Measurements from ENCODE around the gene TBX3.
A peak's percentile ranks its signal among the peaks of the same experiment; 100 is the strongest.

The TBX3 gene

DNA sequence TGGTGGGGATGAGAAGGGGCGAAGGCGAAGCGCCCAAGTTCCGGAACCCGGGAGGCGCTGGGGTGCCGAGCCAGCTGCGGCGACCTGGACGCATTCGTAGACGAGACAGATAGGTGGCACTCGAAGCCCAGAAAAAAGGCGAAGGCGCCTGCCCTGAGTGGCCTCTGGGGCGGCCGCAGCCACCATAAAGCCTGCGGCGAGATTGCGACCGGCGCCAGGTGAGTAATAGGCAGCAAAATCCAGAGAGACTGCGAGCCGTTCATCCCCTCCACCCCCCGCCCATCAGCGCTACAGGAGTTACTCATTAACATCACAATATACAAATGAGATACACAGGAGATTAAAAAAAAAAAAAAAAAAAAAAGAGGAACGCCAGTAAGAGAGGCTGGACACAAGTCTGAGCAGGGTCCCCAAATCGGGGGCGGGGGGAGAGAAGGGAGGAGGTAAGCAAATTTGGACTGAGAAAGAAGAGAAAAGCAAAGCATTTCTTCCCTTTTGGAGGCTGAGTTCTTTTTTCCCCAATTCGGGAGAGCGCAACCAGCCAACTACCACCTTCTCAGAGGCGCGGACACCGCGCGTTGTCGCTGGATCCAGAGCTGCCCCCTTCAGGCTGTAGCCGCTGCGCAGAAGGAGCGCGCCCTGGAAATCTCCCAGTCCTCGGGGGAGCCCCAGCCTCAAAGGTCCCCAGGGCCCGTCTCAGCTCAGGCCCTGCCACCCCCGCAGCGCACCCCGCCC is 15.7 kb downstream of the TBX3 start:
- peak; percentile 90 for DNase-seq (ENCODE audit: low spot score)

DNA sequence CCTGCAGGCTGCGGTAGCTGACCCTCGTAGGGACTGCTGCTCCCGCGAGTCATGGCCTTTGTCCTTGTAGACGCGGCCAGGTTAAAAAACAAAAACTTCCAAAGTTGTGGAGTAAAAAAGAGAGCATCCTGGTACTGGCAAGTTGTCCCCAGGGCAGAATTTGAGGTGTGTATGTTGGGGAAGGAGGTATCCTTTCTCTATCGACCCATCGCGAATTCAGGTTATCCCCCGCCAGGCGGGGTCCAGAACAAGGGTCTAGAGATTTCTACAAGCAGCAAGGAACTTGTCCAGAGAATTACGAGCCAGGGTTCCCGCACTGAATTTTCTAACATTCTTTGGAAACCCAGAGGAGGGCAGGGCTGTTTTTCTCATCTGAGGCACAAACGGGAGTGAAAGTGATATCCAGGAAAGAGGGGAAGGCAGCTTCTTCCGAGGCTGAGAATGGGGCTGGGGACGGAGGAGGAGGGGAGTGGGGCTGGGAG is 16.3 kb downstream of the TBX3 start:
- DNase-seq (ENCODE audit: low spot score), result no peak

DNA sequence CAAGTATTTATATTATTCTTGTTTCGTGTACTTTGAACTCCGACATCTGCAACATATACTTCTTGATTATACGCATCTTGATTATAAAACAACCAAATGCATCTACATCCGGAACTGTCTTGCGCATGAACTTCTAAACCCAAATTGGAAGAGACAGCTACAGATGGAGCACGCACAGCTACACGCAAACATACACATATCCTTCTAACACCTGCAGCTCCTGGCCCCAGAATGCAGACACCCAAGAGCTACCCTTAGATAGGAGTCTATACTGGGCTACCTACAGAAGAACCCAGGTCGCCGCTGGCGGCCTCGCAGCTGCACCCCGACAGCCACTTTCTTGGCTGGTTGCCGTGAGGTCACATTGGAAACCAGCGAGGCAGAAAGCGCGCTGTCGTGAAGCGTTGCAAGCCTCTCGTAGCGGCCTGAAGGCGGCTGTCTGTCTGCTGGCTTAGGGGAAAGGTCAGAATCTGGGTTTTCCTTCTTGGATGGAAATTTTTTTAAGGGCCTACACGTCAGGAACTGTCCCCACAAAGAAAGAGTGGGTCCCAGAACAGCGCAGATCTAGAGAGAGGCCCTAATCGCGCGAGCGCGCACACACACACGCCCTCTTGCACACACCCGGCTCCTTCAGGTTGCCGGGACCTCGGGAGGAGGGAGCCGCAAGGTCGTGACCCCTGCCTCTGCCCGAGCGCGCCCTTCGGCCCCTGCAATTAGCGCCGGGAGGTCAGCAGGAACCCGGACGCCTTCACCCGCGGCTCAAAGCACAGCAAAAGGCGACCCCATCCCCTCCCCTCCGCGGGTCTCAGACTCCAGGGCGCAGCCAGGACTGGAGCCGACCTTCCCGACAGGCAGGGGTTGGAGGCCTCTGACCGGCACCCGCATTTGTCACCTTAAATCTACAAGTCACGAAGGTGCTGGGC is 17.0 kb downstream of the TBX3 start:
- DNase-seq (ENCODE audit: low spot score), result no peak

DNA sequence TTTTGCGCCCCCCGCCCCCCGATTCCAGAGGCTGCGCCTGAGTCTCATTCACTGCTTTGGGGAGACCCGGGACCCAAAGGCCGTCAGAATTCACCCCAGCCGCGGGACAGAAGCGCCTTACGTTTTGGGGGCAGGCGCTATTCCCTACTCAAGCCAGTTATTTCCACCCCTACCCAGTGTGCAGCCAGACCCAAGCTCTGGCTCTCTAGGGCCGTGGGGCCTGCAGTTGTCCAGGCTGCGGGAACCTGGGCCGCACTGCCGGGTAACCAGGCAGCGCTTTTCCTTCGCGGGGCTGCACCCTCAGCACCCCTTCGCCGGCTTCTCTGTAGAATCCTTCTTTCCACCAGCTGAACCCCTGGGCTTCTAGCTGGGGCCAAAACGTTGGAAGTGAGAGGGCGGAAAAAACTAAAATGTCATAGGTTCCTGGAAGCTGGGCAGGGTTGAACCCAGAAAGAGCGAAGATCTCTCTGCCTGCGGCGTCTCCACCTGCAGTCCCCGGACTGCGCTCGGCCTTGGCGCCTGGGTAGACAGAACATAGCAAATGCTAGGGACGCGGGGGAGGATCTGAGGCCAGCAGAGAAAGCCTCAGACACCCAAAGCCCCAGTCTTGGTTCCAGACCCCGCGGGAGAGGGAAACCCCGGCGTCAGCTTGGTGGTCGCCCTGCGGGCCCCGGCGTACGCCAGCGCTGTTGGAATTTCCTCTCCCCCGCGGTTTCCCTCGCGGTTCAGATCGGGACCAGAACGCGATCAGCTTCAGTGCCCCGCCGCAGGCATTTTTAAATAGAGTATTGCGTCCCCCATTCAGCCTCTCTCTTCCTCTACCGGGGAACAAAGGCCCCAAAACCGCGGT is 18.3 kb downstream of the TBX3 start:
- no peak for DNase-seq (ENCODE audit: low spot score)

DNA sequence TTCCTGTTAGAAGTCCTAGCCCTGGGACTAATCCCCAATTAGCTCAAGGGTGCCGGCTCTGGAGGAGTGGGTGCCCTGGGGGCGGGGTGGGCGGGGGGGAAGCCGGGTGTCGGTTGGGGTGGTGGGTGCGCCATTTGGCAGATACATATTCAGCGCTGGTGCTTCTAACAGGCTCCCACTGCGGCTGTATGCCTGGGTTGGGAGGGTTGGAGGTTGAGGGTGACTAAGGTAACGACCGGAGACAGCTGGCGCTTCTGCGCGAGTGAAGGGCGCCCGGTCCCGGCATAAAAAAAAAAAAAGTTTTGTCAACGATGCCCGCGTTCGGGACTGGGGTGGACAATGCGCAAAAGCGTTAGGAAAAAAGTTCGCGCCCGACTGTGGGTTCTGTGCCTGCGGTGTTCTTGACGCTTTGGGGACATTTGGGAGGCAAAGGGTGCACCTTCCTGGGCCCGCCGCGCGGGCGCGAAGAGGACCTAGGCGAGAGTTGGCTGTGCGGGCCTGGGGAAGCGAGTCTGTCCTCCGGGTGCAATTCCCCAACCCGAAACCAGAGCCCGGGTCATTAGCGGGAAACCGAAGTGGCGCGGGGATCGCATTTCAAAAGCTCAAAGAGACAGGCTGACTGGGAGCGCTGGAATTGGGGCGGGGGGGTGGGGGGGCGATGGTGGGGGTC is 19.2 kb downstream of the TBX3 start:
- no peak for DNase-seq (ENCODE audit: low spot score)

DNA sequence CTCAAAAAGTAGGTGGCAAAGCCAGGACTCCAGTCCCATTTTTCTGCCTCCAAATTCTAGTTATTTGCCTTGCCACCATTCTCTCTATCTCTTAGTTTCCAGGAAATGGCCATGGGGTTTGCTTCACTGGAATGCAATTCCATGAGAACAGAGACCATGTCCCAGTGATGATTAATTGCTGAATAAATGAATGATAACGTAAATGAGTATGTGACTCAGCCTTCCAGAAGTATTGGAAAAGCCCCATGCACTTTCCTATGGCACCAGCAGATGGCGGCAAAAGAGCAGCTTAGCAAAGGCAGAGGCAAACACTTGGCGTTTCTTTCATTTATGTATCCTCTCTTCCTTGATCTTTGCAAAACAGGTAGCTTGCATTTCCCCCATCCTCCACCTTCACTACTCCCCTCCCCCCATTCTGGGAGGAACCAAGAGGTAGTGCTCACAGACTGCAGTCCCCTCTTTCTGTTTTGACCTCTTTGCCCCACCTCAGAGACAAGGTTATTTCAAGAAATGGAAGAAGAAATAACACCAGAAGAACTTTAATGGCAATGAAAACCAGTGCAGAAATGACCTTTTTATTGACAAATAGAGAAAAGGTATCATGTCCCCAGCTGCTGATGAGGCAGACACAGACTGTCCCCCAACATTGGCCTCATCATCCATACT is 21.3 kb downstream of the TBX3 start:
- DNase-seq (ENCODE audit: low spot score), result peak; percentile 80

DNA sequence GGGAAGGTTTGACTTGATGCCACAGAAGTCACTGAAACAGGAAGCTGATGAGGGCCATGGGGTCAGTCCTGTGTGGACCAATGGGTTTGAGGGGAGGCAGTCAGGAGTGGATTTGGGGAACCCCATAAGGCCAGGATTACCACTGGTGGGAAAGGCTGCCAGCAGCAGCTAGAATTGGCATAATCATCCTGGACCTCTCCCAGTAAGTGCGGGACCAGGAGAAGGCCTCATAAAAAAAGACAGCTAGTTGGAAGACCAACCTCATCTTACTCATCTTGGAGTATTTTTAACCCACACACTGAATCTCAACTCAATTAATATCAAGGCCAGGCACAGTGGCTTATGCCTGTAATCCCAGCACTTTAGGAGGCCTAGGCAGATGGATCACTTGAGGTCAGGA is 22.7 kb downstream of the TBX3 start:
- no peak for DNase-seq (ENCODE audit: low spot score)

DNA sequence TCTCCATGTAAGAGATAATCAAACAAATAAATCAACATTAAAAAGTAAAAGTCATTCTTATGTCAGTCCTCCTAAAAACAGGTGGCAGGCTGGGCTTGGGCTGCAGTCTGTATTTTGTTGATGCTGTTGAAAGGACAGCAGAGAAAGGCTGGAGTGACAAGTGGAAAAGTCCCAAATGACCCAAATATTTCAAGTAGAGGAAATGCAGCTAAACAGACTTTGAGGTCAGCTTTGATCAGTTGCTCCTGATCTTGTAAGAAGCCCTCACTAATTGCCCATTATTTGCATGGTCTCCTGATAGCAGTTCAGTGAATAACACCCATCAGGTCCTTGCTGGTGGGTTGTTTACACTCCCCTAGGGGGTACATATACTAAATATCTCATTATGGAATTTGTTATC is 24.9 kb downstream of the TBX3 start:
- DNase-seq (ENCODE audit: low spot score), result no peak

DNA sequence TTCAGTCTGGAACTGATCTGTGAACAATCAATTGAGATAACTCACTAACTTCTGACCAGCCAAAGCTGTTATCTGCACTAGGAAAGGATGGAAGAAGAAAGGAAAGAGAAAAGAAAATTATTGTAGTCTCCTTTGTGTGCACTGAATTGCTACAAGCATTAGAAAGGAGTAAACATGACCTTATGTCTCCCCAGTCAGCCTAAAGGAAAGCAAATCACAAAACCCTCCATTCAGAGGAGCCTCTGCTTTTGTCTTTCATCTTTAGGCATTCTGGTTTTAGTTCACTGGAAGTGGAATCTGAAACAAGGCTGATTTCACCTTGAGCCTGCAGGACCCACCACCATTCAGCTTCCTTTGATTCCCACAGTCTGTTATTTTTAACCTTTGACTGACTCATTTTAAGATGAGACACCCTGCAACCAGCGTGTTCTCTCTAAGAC is 26.0 kb downstream of the TBX3 start:
- DNase-seq (ENCODE audit: low spot score), result no peak

DNA sequence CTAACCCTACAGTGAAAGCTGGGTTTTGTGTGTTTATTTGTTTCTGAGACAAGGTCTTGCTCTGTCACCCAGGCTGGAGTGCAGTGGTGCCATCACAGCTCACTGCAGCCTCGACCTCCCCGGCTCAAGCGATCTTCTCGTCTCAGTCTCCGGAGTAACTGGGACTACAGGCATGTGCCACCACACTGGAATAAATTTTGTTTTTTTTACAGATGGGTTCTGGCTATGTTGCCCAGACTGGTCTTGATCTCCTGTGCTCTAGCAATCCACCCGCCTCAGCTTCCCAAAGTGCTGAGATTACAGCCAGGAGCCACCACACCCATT is 26.4 kb downstream of the TBX3 start:
- DNase-seq (ENCODE audit: low spot score), result no peak

DNA sequence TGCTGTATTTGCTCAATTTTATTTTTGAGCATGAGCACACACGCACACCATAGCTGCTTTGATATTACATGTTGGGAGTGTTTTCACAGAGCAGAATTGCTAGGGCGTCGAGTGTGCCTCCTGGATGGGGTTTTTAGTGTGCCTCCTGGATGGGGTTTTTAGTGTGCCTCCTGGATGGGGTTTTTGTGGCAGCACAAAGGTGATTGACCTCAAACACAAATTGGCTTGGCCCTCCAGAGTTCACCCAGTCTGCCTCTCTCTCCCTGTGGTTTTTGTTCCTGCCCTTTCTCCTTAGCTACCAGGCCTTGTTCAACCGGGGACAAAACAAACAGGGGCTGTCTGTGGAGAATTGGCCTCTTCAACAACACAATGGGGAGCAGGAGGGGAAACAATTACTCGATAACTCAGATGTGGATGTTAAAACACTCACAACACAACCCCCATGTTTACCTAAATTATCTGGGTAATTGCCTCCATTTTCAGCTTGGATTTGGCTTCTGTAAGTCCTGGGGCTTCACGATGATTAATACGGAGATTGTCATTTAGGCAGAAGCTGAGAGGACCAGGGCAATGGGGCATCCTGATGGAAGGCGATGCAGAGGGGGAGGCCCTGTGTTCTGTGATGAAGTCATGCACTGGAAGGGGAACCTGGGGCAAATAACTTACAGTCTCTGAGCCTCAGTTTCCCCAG is 26.9 kb downstream of the TBX3 start:
- DNase-seq (ENCODE audit: low spot score), result no peak

DNA sequence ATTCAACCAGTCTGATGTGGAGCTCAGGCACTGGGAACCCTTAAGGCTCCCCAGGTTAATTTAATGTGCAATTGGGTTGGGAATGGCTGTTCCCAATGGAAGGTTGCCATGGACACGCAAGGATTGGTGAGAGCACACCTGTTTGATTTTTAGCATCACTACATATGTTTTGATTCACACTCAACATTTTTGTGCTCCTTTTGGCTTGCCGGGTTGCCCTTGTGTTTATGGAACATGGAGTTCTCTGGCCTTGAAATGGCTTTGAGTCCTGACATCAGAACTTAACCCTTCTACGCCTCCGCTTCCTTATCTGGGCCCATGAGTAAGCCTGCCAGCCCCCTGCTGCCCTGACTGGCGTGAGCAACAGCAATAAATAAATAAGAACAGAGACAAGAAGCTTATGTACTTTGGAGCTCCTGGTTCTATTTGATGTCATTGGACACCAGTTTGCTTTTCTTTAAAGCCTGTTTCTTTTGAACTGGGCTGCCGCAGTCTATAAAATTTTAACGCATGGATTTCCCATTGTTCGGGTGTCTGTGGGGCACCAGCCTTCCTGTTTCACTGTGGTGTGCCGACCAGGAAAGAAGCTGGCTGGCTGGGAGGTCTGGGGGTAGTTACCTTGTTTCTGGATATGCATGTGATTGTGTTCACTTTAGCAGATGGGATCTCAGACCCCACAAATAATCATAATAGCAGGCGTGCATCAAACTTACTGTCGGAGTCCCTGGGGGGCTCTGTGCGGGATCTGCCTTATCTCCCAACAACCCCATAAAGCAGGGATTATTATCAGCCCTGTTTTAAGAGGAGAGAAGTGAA is 27.8 kb downstream of the TBX3 start:
- DNase-seq (ENCODE audit: low spot score), result no peak

DNA sequence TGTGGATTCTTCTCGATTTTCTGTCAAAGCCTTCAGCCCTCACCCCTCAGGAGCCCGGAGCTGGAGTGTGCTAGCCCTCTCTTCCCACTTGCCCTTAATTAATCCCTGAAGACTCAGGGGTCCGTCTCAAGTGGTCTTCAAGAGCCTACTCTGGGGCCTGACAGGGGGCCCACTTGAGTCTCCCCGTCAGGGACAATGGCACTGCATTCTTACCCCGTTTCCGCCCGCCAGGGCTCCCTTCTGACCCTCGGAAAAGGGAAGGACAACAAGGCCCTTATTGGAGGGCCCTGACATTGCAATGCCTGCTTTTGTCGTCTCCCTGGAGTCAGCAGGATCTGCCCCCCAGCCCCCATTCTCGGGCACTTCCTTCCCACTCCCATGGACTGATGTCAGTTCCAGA is 34.4 kb downstream of the TBX3 start:
- no peak for DNase-seq (ENCODE audit: low spot score)

DNA sequence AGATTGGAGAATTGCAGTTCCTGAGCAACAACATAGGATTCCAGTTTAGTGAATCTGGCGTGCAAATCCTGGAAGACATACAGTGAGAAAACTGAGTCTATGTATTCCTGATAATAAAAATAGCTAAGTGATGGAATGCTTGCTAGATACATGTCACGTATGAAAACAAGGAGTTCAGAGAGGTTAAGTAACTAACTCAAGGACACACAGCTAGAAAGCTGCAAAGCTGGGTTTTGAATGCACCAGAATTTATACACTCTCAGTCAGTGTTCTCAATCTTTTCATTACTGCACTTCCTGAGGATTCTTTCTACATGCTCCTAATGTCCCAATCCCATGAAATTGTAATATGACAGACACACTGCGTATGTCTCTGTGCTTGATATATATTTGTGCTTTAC is 35.3 kb downstream of the TBX3 start:
- DNase-seq (ENCODE audit: low spot score), result no peak

DNA sequence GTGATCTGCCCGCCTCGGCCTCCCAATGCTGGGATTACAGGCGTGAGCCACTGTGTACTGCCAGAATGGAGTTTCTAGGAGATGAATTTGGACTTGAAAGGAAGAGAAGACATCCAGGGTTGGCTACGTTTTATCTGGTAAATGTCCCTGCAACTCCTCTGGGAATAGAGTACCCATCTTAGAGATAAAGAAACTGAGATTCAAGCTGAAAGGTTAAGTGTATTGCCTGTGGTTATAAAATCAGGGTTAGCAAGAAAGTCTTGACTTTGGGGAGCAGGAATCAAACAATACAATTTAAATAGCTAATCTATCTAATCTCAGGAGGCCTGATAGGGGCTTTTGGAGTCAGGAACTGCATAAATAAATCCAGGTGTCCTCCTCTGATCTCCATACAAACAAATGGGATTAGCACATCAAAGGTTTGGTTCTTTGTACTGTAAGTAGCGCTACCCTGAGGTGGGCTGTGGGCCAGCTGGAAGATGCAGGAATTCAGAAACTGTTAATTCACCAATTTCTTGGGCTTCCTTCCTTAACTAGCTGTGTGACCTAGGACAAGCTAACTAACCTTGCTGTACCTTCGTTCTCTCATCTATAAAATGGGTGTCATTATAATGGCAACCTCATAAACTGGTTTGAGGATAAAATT is 45.1 kb downstream of the TBX3 start:
- DNase-seq (ENCODE audit: low spot score), result no peak

DNA sequence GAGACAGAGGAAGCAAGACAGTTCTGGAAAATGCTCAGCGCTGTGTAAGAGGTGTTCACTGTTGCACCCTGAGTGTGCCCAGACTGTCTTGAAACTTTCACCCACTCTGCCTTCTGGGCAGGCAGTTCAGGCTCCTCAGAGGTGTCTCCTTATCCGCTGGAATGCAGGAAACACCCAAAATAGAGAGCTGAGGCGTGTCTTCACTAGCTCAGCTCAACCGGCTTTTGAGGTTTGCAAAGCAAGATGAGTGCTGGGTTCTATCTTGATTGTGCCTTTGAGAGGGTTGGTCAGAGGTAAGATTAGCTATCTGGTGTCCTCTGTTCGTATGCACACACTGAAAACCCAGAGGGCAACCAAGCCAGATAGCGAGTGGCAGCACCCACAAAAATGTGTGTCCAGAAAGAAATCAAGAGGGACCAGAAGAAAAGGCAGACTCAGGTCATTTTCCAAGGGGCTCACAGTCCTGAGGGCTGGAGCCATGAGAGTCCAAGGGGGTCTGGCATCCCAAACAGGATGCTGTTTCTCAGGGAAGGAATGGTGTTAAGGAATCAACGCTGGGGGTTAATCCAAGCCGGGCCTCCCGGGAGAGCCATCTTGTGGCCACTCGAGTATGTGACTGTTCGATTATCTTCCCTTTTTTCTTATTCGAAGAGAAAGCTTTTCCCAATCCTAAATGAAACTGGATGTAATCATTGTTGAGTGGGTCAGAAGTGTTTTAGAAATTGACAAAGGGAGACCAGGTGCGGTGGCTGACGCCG is 47.1 kb downstream of the TBX3 start:
- DNase-seq (ENCODE audit: low spot score), result peak; percentile 34

DNA sequence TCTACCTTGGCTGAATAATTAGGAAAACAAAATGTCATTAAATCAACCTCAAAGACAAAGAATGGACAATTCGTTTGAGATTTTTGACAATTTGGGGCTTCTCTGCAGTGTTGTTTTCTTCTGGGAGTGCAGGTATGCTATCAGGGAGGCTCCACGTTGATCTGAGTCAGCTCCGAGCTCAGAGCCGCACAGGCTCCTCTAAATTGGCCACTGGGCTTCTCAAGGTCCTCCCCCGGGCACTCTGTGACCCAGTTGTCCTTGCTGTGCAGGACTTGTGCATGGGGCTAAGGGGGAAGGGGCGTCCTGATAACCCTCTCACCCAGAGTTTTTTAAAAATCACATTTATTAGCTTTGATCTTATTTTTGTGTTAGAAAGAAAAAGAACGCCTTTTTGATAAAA is 52.7 kb downstream of the TBX3 start:
- DNase-seq (ENCODE audit: low spot score), result no peak

DNA sequence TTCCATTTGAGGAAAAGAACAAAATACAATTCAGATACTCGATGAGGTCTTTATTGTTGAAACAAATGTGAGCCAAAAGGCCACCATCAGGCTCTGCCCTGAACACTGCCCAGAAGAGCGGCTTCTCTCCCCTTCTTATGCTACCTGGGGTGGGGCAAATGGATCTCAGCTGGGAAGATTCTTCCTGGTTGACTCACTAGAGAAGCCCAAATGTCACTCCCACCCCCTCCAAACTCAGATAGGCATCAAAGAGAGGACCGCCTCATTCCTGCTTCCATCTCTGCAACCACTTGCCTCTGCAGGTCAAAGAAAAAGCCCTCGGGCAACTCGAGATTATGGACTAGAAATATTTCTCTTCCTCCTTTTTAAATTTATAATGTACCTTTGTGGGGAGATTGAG is 55.8 kb downstream of the TBX3 start:
- no peak for DNase-seq (ENCODE audit: low spot score)

DNA sequence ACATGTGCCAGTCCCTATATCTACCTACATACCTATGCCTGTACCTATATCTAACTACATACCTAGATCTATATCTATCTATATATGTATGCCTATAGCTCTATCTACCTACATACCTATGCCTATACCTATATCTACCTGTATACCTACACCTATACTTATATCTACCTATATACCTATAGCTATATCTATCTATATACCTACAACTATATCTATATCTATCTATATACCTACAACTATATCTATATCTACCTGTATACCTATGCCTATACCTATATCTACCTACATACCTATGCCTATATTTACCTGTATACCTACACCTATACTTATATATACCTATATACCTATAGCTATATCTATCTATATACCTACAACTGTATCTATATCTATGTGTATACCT is 56.6 kb downstream of the TBX3 start:
- DNase-seq (ENCODE audit: low spot score), result no peak

Data from hepatic stellate cell (primary cell).